ENCODE data around the gene PSG7.
"Not testable (repeated sequence)": the region's sequence is repeated elsewhere in the genome, so short reads cannot be mapped to it uniquely, and the experiment has no call there.

The PSG7 gene

DNA sequence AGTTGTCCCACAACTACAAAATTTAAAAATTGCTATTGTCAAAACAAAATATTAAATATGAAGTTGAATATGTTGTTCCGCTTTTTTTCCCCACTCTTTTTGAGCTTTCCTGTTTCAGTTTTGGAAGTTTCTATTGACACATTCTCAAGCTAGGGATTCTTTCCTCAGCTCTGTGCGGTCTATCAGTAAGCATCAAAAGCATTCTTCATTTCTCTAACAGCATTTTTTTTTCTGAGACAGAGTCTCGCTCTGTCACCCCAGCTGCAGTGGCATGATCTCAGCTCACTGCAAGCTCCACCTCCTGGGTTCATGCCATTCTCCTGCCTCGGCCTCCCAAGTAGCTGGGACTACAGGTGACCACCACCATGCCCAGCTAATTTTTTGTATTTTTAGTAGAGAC, 24.1 kb downstream of the PSG7 start:
- not testable (repeated sequence) for DNase-seq

DNA sequence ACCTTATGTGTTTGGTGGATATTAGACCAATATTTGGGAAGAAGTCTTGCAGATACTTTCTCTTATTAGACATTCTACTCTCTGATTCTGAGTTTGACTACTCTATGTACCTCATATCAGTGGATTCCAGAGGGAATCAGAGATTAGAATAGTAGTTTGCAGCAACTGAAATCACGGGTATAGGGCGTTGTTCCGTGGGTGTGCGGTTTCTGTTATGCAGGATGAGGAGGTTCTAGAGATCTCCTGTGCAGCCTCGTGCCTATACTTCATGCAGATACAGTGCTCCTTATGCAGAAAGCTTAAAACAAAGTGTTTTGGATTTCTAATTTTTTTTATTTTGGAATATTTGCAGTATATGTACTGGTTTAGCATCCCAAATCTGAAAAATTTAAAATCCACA, 25.3 kb downstream of the PSG7 start:
- not testable (repeated sequence) for DNase-seq

DNA sequence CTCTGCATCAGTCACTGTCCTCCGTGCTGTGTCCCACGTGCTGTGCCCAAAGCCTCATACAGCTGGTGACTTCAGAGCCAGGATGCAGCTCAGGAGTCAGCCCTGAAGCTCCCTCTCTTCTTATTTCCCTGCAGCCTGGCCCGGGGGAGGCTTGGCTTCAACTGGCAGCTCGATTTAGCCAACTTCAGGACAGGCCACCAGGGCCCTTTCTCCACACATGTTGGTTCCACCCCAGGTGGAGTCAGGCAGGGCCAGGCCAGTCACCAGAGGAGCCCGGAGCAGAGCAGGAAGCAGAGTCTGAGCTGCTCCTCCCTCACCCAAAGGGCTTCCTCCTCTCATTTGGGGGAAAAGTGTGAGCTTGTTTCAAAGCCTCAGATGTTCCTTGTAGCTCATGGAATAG, 30.8 kb downstream of the PSG7 start:
- not testable (repeated sequence) for DNase-seq

DNA sequence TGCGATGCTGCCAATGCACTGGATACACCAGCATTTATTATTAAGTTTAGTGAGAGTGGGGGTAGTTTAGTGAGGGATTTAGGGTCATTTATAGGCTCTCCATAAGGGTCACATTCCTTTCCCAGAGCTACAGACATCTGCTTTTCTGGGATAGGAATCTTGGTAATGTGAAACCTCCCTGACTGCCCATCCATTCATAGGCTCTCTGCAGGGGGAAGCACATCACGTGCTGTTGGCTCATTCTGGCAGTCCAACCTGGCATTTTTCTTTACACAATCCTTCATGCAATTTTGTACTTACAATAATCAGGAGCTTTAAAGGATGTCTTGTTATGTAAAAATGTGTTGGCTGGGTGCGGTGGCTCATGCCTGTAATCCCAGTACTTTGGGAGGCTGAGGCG, 36.4 kb downstream of the PSG7 start:
- DNase-seq = not testable (repeated sequence)

DNA sequence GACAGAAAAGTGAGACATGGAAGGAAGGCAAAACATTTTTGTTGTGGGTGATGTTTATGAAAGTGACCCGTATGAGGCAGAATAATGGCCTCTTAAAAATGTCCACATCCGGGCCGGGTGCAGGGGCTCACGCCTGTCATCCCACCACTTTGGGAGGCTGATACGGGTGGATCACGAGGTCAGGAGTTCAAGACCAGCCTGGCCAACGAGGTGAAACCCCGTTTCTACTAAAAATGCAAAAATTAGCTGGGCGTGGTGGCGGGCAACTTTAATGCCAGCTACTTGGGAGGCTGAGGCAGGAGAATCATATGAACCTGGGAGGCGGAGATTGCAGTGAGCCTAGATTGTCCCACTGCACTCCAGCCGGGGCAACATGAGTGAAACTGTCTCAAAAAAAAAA, 37.3 kb downstream of the PSG7 start:
- DNase-seq = not testable (repeated sequence)

DNA sequence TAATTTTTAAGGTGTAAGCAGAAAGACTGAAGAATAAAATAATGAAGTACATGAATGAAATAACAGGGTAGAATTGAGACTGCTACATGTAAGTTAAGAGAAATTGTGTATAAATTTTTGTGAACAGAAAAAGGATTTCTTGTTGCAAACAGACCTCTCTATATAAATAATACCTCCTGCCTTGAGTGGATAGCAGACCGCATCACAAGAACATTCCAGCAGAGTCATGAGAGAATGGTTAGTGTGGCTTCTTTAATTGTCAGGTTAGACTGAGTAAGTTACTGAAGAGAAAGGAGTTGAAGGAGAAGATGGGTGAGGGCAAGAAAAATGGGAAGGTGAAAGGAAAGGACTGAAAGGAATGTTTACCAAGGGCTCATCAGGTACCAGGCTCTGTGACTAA, 37.9 kb downstream of the PSG7 start:
- not testable (repeated sequence) for DNase-seq

DNA sequence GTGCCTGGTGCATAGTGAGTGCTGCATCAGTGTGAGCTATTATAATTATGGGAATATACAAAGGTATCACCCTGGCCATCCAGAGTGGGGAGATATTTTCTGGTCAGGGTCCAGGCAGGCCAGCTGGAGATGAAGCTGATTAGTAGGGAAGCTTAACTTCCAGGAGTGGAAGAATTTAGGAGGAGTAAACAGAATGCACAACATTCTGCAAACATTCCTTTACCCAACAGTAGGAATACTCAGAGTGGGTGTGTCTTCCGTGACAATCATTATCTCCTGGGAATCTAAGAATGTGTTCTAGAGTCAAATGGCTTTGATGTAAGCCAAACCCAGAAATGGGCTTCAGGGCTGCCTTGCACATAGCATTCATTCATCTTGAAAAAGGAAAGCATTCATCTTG, 38.4 kb downstream of the PSG7 start:
- DNase-seq = not testable (repeated sequence)

DNA sequence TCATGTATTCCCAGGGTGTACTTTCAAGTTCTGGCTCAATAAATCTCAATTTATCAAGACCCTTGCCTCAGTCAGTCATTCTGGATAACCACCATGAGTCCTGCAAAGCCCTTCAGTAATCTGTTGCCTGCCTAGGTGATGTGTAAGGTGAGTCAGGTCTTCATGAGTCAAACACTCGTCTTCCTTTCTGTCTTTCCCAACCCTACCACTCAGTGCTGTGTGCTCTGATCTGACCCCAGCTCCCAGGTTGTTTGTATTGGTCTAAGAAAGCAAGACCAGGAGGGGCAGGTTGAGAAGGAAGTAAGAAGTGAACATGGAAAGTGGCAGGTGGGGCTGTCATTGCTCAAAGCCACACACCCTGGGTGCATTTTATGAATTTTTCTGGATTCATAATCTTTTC, 39.3 kb downstream of the PSG7 start:
- DNase-seq = not testable (repeated sequence)

DNA sequence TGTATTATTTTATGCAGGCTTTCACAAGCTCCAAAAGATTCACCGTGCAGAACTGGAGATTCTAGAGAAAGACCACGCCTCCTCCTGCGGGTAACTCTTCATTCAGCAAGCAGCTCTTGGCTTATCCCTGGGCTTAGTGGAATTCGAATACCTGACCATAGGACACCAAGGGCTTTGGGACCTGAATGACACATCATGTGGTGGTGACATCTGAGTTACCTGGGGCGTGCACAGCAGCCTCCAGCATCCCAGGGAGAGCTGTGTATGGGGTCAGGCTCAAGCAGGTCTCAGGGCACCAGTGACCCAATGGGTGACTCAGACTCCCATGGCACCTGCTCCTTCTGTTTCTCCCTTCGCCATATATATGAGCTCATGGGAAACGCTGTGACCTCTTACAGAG, 46.6 kb downstream of the PSG7 start:
- not testable (repeated sequence) for DNase-seq

DNA sequence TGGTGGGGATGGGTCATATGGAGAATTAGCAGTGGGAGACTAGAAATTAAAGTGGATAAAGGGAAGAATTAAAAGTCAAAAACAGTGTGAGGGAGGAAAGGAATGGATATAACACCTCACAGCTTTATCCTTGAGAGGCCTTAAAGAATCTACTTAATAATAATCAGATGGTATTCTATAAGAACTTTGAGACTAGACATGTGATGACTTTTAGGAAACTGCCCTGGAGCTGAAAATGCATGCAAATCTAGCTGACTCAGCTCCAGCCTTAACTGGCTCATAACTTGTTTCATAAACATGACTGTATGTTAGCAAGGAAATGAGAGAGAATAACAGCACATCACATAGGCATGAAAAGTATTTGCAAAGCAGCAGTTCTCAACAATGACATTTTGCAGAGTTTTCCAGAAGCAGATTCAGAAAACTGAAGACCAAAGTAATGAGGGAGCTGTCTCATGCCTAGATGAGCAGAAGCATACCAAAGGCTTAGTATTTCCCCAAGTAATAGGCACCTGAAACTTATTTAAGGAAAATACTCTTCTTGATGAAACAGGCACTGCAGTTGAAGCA, 49.0 kb downstream of the PSG7 start:
- DNase-seq = not testable (repeated sequence)

DNA sequence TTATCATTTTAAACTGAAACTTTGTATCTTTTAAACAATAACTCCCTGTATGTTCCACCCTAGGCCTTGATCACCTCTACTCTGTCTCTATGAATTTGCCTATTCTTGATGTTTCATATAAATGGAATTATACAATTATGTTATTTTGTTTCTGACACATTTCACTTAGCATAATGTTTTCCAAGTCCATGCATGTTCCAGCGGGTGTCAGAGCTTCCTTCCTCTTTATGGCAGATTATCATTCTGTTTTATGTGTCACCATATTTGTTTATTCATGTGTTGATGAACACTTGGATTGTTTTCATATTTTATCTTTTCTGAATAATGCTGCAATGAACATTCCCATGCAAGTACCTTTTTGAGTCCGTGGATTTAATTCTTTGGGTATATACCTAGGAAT, 54.3 kb downstream of the PSG7 start:
- not testable (repeated sequence) for DNase-seq

DNA sequence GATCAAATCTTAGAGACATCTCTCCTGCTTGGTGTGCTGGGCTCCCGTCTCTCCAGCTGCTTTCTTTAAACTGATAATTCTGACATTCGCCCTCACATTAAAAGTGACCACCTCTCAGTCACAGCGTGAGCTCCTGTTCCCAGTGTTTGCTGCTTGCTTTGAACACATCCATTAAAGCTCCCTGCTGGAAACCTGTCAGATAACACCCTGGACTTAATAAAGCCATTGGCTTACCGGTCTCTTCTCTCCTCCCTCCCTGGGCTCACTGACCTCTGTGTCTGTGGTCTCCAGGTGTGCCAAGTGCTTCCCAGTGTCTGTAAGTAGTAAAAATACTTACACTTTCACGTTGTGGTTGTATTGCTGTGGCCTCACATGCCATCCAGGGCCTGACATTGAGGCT, 55.0 kb downstream of the PSG7 start:
- DNase-seq = not testable (repeated sequence)

DNA sequence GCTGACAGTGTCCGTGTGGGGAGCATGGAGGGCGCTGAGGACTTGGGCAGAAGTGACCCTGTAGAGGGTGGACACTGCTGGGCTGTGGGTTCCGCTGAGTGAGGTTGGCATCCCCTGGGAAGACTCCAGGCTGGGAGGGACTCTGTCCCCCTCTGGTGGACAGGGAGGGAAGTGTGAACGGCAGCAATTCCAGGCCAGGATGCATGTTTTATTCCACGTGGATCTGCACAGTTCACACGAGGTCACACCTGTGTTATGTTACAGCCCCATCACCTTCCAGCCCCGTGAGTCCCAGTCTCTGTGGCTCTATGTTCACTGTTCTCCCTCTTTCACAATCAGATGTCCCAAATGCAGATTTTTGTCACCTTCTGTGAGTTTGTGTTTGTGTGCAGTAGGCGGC, 55.7 kb downstream of the PSG7 start:
- not testable (repeated sequence) for DNase-seq

DNA sequence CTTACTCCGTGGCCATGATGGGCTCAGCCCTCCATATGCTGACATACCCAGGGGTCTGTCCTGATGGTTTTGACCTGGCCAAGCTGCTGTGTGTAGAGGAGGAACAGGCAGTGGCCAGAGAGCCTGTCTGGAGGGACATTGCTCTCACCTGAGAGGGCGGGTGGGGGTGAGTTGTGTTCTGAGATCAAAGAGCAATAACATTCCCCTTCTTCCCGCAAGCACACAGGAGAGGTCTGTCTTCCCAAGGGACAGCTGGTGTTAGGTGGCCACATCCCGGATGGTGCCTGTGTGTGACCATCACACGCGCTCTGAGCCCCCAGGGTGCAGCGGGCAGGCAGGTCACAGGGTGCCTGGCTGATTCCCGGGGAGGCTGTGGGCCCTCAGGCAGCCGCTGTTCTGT, 56.4 kb downstream of the PSG7 start:
- DNase-seq = not testable (repeated sequence)

DNA sequence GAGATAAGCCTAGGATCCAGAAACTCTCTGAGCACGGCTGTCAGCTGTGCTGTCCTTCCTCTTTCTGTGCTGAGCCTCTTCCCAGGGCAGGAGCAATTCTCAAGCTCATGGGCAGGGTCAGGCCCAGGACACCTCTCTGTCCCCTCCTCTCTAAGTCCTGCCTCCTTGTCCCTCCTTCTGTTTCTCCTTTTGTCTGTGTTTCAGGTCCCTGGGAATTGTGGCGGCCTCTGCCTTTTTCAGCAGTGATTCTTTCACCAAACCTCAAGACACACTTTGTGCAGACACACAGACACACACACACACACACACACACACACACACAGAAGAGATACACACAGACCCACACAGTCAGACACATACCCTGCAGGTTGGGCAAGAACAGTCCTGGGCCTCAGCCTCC, 57.4 kb downstream of the PSG7 start, which contains the start of gene PSG1:
PSG1 (minus strand) TSS at position 101 of the 400 bp plus-strand sequence. CDS start 132 bp downstream, outside the sequence.
- no peak for DNase-seq

DNA sequence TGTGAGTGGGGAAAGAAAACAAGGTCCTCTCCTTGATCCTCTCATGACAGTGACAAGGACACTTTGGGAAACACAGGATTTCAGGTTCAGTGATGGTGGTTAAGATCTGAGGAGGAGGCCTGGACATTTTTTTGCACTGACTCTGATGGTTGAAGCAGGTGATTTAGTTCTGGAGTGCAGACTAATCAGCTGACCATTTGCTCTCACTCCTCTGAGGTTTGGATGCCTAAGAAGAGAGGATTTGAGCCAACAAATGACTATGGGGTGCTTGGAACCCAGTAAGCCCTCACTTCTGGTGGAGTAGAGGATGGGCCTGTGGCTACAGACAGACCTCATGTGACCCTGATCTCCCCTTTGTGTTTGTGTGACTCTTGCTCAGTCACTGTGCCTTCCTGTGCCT, 60.4 kb downstream of the PSG7 start:
- DNase-seq = not testable (repeated sequence)

DNA sequence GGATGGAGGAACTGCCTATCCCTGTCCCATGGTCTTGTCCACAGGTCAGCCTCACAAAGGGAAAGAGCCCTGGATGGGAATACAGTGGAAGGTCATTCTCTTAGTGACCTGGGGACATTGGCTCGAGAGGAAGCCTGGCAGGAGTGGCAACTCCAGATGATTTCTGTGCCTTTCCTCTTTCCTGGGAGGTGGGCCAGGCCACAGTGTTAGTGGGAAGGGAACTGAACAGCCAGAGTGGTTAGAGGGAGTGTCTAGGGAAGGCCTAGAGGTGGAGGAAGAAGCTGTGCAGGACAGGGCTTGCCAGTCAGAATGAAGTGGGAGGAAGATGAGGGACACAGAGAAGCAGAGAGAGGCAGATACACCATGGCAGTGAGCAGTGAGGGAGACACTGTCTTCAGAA, 61.1 kb downstream of the PSG7 start:
- not testable (repeated sequence) for DNase-seq

DNA sequence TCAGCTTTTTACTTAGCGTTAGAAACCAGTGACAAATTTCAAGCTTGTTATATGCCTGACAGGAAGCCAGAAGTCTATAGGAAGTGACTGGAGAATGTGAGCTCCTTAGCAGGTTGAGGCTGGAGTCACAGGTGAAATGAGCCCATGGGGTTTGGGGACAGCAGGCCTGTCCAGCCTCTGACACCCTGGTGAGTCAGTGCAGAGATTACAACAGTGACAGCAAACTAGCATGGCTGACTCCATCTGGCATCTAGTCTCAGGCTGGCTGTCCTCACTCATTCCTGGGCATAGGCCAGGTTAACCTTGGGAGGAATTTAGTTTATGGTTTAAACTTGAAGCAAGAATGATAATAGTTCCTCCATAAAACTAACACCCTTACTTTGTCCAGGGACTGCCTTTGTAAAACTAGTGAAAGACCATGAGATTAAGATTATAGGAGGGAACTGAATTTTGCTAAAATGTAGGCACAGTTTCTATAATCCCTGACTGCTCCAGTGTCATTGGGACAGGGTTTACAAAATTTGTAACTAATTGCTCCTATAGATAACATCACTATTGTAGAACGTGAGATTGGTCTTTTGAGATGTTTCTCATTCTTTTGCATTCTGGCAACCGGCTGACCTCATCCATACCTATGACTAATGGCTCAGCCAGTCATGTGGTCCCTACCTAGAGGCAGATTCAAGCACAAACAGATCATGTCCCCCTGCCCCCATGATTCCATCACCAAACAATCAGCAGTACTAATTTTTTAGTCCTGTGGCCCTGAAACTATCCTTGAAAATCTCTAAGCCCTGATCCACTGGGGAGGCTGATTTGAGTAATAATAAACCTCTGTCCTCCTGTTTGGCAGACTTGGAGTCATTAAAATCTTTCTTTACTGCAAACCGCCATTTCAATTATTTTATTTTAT, 61.9 kb downstream of the PSG7 start:
- DNase-seq = not testable (repeated sequence)

DNA sequence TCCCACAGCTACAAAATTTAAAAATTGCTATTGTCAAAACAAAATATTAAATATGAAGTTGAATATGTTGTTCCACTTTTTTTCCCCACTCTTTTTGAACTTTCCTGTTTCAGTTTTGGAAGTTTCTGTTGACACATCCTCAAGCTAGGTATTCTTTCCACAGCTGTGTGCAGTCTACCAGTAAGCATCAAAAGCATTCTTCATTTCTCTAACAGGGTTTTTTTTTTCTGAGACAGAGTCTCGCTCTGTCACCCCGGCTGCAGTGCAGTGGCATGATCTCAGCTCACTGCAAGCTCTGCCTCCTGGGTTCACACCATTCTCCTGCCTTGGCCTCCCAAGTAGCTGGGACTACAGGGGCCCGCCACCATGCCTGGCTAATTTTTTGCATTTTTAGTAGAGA, 62.9 kb downstream of the PSG7 start:
- DNase-seq = not testable (repeated sequence)

All from activated T-cell treated with anti-CD3 and anti-CD28 coated beads, Interleukin-2, amount 50 U/mL, for 1 hour (primary cell).